Muscle layer of colon (tissue), 2 donors: Measurements from ENCODE around the gene COA8.

Experiments
- H3K27ac ChIP-seq: one replicate; pipeline ENCODE4 v1.7.0; 2013; ENCODE audit warnings: low read depth, mild to moderate bottlenecking, low read length, moderate library complexity
- H3K27me3 ChIP-seq, 2 donors: one replicate each; pipeline ENCODE4 v1.7.0; 2013; ENCODE audit warnings: low read length in 2 of 2, mild to moderate bottlenecking in 2 of 2; ENCODE audit not compliant: insufficient read depth in 2 of 2, control insufficient read depth in 1 of 2
- H3K36me3 ChIP-seq: one replicate; pipeline ENCODE4 v1.7.0; 2013; ENCODE audit warnings: mild to moderate bottlenecking, low read length; ENCODE audit not compliant: insufficient read depth
- H3K4me1 ChIP-seq: one replicate; pipeline ENCODE4 v1.7.0; 2013; ENCODE audit warnings: mild to moderate bottlenecking, low read length; ENCODE audit not compliant: insufficient read depth
- H3K4me3 ChIP-seq, 2 donors: one replicate each; pipeline ENCODE4 v1.7.0; 2013; ENCODE audit warnings: low read length in 2 of 2, low read depth in 1 of 2, mild to moderate bottlenecking in 1 of 2, moderate library complexity in 1 of 2
- H3K9ac ChIP-seq: one replicate; pipeline ENCODE4 v1.7.0; 2013; ENCODE audit warnings: low read length
- H3K9me3 ChIP-seq: one replicate; pipeline ENCODE4 v1.7.0; 2013; ENCODE audit warnings: mild to moderate bottlenecking, low read length
- donor health status: abdominal sarcoma.
- donor health status: Adenocarcinoma of cecum.

COA8 gene

DNA sequence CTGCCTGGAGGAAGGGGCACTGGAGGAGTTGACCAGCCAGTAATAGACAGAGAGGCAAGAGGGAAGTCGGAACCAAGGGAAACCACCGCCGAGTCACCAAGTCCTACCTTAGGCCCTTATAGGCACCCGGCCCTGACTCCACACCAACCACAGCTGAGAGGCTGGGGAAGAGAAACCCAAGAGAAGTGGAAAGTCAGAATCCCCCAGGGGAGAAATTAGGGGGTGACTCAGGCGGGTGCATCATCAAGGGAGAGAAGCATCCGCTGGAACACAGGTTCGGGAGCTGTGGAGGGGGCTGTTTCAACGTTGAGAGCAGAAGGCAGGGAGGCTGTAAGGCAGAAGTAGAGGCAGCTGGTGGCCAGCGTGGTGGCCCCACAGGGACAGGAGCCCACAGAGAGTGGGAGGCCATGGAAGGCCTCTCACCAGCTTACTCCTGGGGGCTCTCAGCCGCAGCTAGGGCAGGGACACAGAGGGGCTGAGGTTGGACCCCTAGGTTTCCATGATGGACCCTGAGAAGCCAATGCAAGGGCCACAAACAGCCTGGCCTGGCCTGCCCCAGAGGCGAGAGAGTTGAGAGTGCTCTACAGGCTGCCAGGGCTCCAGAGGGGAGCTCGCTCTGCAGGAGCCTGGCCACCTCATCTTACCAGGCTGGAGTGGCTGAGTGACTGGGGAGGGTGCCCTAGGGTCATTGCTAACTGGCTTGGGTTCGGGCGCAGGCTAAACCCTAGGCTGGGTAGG lies 35.2 kb upstream of the COA8 start:
- H3K9me3 ChIP-seq: no peaks in the 10 kb centered on the region
- no peak overlapping the region for H3K4me3 ChIP-seq
- no peak overlapping the region for H3K9ac ChIP-seq
- H3K27ac ChIP-seq: peak overlapping the region; percentile 93
- no peaks in the 10 kb centered on the region for H3K27me3 ChIP-seq
- peaks cover 84% of the 10 kb centered on the region for H3K4me1 ChIP-seq
- peaks cover 14% of the 10 kb centered on the region for H3K36me3 ChIP-seq

DNA sequence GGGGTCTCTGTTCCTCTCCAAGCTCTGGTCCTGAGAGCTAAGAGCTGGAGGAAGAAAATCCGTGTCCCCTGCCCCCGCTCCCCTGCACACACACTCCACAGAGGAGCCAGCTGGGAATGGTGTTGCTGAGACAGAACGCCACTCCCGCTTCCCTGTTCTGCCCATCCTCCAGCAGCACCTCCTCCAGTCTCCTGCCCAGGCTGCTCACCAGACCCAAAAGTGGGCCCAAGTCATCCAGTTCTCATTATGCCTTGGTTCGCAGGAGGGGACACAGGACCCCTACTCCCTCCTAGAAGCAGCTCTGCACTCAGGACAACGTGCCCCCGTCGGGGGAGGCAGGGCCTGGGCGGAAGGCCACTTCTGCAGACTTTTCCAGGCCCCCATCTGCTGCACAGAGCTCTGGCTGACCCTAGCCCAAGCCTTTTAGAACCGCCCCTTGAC lies 34.6 kb upstream of the COA8 start:
- H3K27me3 ChIP-seq: no peaks in the 10 kb centered on the region
- peak overlapping the region; percentile 93 for H3K27ac ChIP-seq
- H3K4me1 ChIP-seq: peaks cover 87% of the 10 kb centered on the region
- H3K4me3 ChIP-seq: peak overlapping the region in 1 of 2 donors; percentile 45
- no peak overlapping the region for H3K9ac ChIP-seq
- H3K9me3 ChIP-seq: no peaks in the 10 kb centered on the region
- H3K36me3 ChIP-seq: peaks cover 14% of the 10 kb centered on the region

DNA sequence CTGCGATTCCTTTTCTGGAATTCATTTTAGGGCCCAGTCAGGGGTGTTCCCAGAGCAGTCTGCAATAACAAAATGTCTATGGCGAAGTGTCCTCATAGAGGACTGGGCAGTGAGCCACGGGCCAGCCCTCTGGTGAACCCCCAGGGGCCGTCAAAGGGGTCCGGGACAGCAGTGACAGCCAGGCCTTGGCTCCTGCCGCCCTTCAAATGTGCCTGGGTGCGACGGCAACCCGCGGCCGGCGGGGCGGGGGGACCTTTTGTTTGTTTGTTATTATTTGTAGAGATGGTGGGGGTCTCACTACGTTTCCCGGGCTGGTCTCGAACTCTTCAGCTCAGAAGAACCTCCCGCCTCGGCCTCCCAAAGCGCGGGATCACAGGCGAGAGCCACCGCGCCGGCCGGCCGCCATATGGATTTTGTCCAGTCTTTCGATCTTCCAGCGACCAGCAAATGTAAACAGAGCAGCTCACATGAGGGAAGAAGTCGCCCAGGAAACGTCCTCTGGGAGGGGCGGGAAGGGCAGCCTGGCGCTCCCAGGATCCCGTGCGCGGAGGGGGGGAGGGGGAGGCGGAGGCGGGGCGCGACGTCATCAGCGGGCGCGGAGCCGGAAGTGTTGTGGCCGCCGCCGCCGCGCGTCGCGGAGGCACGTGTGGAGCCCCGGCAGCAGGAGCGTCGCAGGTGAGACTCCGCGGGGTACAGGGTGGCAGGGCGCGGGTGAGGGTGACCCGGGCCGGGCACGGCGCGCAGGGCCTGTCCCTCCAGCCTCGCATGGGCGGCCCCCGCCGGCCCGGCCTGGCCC lies 34.0 kb upstream of the COA8 start, which contains the start of gene TRMT61A:
TSS of gene TRMT61A (plus strand) at position 610 of the 796 bp plus-strand sequence. CDS start 783 bp downstream, outside the sequence.
- peak within 1 kb of the TSS; percentile 93 to 96 for H3K4me3 ChIP-seq
- peaks cover 87% of the 10 kb centered on the region for H3K4me1 ChIP-seq
- H3K9ac ChIP-seq: peak within 1 kb of the TSS; percentile 80
- H3K27ac ChIP-seq: peak within 1 kb of the TSS; percentile 93
- H3K9me3 ChIP-seq: no peaks in the 10 kb centered on the region
- H3K27me3 ChIP-seq: no peaks in the 10 kb centered on the region
- H3K36me3 ChIP-seq: peaks cover 14% of the 10 kb centered on the region

DNA sequence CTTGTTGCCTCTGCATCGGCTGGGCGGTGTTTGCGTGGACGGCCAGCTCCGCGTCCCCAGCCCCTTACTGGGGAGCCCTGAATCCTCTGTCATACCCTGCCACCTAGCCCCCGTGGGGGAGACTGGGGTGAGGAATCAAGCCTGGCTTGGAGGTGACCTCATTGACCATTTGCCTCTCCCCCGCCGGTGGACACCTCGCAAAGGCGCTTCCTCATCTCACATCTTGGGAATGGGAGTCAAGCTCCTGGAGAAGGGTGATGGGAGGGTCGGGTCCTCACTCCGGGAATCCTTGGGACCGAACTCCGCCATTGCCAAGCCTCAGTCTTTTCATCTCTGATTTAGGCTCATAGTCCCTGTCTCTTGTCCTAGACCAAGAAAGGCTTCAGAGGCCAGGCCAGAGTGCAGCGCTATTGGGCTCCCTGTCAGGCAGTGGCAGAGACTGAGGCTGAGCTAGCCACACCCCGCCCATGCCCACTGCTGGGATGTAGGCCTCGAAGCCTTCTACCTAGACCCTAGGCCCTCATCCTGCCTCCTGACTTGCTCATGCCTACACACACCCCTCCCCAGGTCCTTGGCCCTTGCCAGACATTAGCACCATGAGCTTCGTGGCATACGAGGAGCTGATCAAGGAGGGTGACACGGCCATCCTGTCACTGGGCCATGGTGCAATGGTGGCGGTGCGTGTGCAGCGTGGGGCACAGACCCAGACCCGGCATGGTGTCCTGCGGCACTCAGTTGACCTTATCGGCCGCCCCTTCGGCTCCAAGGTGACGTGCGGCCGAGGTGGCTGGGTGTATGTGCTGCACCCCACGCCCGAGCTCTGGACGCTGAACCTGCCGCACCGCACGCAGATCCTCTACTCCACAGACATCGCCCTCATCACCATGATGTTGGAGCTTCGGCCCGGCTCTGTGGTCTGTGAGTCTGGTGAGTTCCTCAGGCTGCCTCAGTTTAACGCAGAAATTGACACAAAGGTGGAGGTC lies 33.1 kb upstream of the COA8 start:
- Histone ChIP-seq H3K36me3 (peaks cover 14% of the 10 kb centered on the region), H3K4me1 (peaks cover 88% of the 10 kb centered on the region), H3K27me3 (no peaks in the 10 kb centered on the region), H3K27ac (peak overlapping the region; percentile 93), H3K4me3 (peak overlapping the region; percentile 93 to 96), H3K9me3 (no peaks in the 10 kb centered on the region), H3K9ac (peak overlapping the region; percentile 80)

DNA sequence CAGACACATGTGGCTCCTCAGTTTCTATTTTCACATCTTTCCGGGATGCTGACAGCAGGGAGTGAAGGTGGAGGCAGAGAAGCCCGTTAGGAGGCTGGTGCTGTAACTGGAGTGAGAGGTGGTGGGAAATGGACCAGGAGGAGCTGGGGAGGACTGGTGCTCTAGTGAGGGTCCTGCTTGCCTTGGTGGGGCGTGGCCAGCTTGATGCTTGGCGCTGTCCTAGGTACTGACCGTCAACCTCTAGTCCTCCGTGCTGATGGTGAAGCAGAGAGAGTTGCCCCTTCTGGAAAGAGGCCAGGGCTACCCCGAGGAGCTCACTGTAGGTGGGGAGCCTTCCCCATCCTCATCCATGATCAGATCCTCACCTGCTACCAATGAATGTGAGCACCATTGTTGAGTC lies 32.4 kb upstream of the COA8 start:
- Histone ChIP-seq H3K36me3 (peaks cover 14% of the 10 kb centered on the region), H3K9ac (peak overlapping the region; percentile 80), H3K4me3 (peak overlapping the region in 1 of 2 donors; percentile 96), H3K27ac (peak overlapping the region; percentile 12), H3K9me3 (no peaks in the 10 kb centered on the region), H3K4me1 (peaks cover 88% of the 10 kb centered on the region), H3K27me3 (no peaks in the 10 kb centered on the region)

DNA sequence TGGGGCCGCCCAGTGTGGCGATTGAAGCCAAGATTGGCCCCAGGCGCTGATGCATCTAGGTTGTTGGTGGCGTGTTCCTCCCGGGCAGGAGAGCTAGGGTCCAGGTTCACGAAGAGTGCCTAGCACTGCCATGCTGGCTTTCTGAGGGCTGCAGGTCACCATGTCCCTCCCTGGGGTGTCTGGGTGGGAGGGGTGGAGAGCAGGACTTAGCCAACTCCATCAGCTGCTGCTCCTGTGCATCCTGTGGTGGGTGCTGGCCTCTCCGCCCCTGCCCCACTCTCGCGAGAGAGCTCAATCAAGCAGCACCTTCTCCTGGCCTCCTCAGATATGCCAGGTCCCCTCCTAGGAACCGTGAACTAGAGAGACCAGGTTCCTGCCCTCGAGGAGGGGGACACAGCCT lies 31.9 kb upstream of the COA8 start:
- no peak overlapping the region for H3K9ac ChIP-seq
- peaks cover 88% of the 10 kb centered on the region for H3K4me1 ChIP-seq
- H3K27me3 ChIP-seq: no peaks in the 10 kb centered on the region
- no peaks in the 10 kb centered on the region for H3K9me3 ChIP-seq
- H3K36me3 ChIP-seq: peaks cover 14% of the 10 kb centered on the region
- H3K27ac ChIP-seq: peak overlapping the region; percentile 12
- H3K4me3 ChIP-seq: no peak overlapping the region

DNA sequence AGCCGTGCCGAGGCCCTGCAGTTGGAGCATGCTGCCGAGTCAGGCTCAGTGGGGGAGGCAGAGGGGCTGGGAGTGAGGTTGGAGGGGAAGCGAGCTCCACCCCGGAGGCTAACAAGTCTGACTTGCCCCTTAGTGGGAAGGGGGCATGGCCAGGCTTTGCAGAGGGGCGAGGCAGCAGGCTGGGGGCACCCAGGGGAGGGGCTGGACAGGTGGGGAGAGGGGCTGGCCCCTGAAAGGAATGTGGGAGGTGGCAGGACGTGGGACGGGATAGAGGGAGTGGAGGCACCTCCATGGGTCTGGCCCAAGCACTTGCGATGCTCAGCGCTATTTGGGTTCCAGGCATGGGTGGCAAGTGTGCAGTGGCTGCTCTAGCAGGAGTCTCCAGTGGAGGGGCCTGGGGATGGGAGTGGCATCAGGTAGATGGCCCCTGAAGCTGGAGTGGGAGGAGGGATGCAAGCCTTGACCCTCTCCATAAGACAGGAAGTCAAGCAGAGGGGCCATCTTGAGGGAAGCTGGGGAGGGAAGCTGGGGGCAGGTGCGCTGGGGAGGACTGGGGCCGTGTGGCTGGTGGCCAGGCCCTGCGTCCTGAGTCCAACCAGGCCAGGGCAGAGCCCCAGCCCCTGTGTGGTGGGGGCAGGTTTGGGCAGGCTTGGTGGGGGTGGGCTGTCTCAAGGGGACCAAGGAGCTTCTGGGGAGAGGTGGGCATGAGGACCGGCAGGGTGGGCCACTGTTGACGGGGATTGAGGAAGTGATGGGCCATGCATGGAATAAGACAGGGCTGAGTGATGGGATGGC lies 31.1 kb upstream of the COA8 start:
- peak overlapping the region; percentile 90 for H3K27ac ChIP-seq
- no peaks in the 10 kb centered on the region for H3K9me3 ChIP-seq
- no peaks in the 10 kb centered on the region for H3K27me3 ChIP-seq
- H3K36me3 ChIP-seq: peaks cover 14% of the 10 kb centered on the region
- H3K9ac ChIP-seq: no peak overlapping the region
- no peak overlapping the region for H3K4me3 ChIP-seq
- H3K4me1 ChIP-seq: peaks cover 89% of the 10 kb centered on the region

DNA sequence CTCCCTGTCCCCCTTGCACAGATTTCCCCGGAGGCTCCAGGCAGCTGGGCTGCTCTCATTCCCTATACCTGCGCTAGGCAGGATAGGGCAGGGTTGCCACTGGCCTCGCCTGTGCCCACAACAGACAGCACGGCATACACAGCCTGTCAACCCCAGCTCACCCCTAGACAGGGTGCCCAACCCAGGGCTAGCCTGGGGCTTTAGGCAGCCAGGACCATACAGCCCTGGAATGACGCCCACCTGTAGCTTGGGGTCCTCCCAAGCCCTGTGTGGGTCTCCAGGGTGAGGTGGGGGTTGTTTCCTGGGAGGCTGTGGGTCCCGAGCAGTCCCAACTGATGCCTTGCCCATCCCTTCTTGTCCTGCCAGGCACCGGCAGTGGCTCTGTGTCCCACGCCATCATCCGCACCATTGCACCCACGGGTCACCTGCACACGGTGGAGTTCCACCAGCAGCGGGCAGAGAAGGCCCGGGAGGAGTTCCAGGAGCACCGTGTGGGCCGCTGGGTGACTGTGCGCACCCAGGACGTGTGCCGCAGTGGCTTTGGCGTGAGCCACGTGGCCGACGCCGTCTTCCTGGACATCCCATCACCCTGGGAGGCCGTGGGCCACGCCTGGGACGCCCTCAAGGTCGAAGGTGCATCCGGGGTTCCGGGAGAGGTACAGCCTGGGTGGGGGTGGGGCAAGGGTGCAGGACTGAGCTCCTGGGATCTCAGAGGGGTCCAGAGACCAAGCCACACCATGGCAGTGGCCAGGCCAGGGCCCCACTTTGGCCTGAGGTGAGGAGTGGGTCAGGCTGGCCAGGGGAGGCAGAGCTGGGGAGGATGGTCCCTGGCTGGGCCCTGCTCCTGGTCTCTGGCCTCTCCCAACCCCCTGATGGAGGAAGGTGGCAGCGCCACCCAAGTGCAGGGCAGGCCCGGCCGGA lies 30.3 kb upstream of the COA8 start:
- Histone ChIP-seq H3K4me1 (peaks cover 82% of the 10 kb centered on the region), H3K4me3 (no peak overlapping the region), H3K27me3 (no peaks in the 10 kb centered on the region), H3K36me3 (peaks cover 14% of the 10 kb centered on the region), H3K27ac (peak overlapping the region; percentile 90), H3K9me3 (no peaks in the 10 kb centered on the region), H3K9ac (no peak overlapping the region)

DNA sequence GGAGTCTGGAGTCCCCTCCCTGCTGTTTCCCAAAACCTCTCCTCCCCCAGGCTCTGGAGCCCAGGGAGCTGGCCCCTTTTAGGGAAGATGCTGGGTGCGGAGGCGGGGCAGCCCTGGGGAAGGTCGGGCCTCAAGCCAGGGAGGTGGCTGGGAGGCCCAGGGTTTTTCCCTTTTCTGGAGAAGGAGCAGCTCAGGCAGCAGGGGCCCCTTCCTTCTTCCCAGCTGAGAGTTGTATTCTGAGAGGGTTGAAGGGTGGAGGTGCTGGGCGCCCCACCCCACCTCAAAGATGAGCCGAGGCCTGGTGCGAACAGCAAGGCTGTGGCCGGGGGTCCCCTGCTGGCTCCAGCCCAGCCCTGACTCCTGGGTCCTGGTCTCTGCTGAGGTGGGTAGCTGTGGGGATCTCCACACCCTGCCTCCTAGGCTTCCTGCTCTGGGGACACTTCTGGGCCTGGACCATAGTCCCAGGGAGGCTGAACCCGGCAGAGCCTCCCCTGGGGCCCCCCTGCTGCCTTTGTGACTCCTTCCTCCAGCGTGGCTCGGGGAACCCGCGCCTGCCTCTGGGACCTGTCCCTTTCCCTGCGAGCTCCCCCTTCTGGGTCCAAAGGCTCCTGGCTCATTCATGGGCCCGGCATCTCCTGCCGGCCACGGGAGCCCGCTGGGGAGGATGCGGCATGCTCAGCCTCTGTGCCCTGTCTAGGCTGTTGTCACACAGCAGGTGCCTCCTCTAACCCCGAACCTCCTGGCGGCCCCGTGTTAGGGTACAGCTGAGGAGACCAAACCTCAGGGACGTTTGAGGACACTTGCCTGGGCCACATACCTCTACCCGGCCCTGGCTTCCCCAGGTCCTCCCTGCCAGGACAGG lies 29.4 kb upstream of the COA8 start:
- Histone ChIP-seq H3K9me3 (no peaks in the 10 kb centered on the region), H3K27me3 (no peaks in the 10 kb centered on the region), H3K27ac (peak overlapping the region; percentile 90), H3K4me3 (peak overlapping the region; percentile 13 to 28), H3K9ac (peak overlapping the region; percentile 49), H3K36me3 (peaks cover 14% of the 10 kb centered on the region), H3K4me1 (peaks cover 77% of the 10 kb centered on the region)
